ENCODE results near the gene SELENBP1.

GRCh38 chr1:151393583-151393982, 21.1 kb upstream of the SELENBP1 start:
- no peak for TF ChIP-seq POLR2A (IDR thresholded peaks at IDR 0.05)
- TF ChIP-seq, protein P1, sequence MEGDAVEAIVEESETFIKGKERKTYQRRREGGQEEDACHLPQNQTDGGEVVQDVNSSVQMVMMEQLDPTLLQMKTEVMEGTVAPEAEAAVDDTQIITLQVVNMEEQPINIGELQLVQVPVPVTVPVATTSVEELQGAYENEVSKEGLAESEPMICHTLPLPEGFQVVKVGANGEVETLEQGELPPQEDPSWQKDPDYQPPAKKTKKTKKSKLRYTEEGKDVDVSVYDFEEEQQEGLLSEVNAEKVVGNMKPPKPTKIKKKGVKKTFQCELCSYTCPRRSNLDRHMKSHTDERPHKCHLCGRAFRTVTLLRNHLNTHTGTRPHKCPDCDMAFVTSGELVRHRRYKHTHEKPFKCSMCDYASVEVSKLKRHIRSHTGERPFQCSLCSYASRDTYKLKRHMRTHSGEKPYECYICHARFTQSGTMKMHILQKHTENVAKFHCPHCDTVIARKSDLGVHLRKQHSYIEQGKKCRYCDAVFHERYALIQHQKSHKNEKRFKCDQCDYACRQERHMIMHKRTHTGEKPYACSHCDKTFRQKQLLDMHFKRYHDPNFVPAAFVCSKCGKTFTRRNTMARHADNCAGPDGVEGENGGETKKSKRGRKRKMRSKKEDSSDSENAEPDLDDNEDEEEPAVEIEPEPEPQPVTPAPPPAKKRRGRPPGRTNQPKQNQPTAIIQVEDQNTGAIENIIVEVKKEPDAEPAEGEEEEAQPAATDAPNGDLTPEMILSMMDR (IDR thresholded peaks at IDR 0.05), result no peak

All from testis (tissue), 2 donors.